DOHH2 (cell line): ENCODE measurements around the gene LY6G6F.

Experiments
- H3F3A ChIP-seq: fragments of 200-600 bp; sonication (generic), shearing (Covaris generic); 2 replicates; pipeline ENCODE4 v1.6.0; 2016; ENCODE audit warnings: antibody characterized with exemption, mild to moderate bottlenecking; ENCODE audit not compliant: control insufficient read depth, insufficient read depth
- H3K27ac ChIP-seq: fragments of 200-600 bp; sonication (generic); 2 replicates; pipeline ENCODE4 v1.5.1; 2014; ENCODE audit warnings: low read depth, mild to moderate bottlenecking, low read length, moderate library complexity
- H3K27me3 ChIP-seq: fragments of 200-600 bp; sonication (generic); 2 replicates; pipeline ENCODE4 v1.6.1; 2014; ENCODE audit warnings: mild to moderate bottlenecking, low read length, mixed read lengths; ENCODE audit not compliant: control insufficient read depth
- H3K36me3 ChIP-seq: fragments of 200-600 bp; sonication (generic); 2 replicates; pipeline ENCODE4 v1.6.1; 2014; ENCODE audit warnings: mild to moderate bottlenecking, low read length, moderate library complexity, mixed read lengths; ENCODE audit not compliant: control insufficient read depth
- H3K4me1 ChIP-seq: fragments of 200-600 bp; sonication (generic); 2 replicates; pipeline ENCODE4 v1.6.1; 2014; ENCODE audit warnings: mild to moderate bottlenecking, low read length, mixed read lengths; ENCODE audit not compliant: control insufficient read depth
- H3K4me2 ChIP-seq: fragments of 200-600 bp; sonication (generic); 2 replicates; pipeline ENCODE4 v1.6.0; 2014; ENCODE audit warnings: mild to moderate bottlenecking, low read length, moderate library complexity
- H3K4me3 ChIP-seq: fragments of 200-600 bp; sonication (generic); 2 replicates; pipeline ENCODE4 v1.5.1; 2014; ENCODE audit warnings: mild to moderate bottlenecking, low read length, mixed read lengths
- H3K79me2 ChIP-seq: fragments of 200-600 bp; sonication (generic); 2 replicates; pipeline ENCODE4 v1.6.1; 2014; ENCODE audit warnings: mild to moderate bottlenecking, low read length, mixed read lengths; ENCODE audit not compliant: control insufficient read depth
- H3K9me2 ChIP-seq: fragments of 200-600 bp; sonication (generic); replicated peaks from 2 replicates; pipeline ENCODE4 v1.6.1; 2014; ENCODE audit warnings: mild to moderate bottlenecking, low read length, mixed read lengths; ENCODE audit not compliant: control insufficient read depth
- H3K9me3 ChIP-seq: fragments of 200-600 bp; sonication (generic); 2 replicates; pipeline ENCODE4 v1.6.1; 2014; ENCODE audit warnings: antibody characterized with exemption, low read length, mixed read lengths; ENCODE audit not compliant: control insufficient read depth, insufficient read depth
- H4K20me1 ChIP-seq: fragments of 200-600 bp; sonication (generic); 2 replicates; pipeline ENCODE4 v1.6.0; 2014; ENCODE audit warnings: low read depth, mild to moderate bottlenecking, antibody characterized with exemption, low read length, moderate library complexity; ENCODE audit not compliant: control insufficient read depth, insufficient read depth
- CTCF ChIP-seq: fragments of 200-600 bp; sonication (generic); IDR thresholded peaks from one replicate; pipeline ENCODE4 v1.5.1; 2014; ENCODE audit warnings: antibody characterized with exemption, mild to moderate bottlenecking, low read depth, low read length; ENCODE audit not compliant: poor library complexity, severe bottlenecking
- EZH2phosphoT487 ChIP-seq: fragments of 200-600 bp; sonication (generic); IDR thresholded peaks from 2 replicates; pipeline ENCODE4 v1.6.1; 2017; ENCODE audit warnings: borderline replicate concordance, mild to moderate bottlenecking, antibody characterized with exemption, low read length, moderate library complexity, mixed read lengths

Gene LY6G6F

DNA sequence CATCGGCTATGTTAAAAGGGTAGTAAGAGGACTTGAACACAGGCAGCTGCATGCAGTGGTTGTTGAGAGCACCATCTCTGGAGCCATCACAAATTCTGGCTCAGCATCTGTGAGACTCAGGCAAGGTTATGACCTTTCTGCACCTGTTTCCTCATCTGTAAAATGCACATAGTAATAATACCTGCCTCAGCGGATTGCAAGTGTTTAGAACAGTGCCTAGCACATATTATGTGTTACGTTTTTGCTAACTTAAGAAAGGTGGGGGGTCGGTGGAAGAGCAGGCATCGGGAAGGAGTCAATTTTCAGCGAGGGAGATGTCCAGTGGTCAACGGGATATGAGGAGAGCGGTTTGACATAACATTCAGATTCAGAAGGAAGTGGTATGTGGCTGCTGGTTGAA, 28.7 kb upstream of the LY6G6F start:
- H3K79me2 ChIP-seq: no peaks in the 10 kb centered on the region
- no peaks in the 10 kb centered on the region for H3K9me2 ChIP-seq
- peaks cover 4% of the 10 kb centered on the region for H3K36me3 ChIP-seq
- H3K27ac ChIP-seq: no peak overlapping the region
- TF ChIP-seq EZH2phosphoT487: no peak
- TF ChIP-seq CTCF: no peak
- H4K20me1 ChIP-seq: no peaks in the 10 kb centered on the region
- H3K9me3 ChIP-seq: no peaks in the 10 kb centered on the region
- peaks cover 16% of the 10 kb centered on the region for H3K4me1 ChIP-seq
- H3F3A ChIP-seq: peaks cover 17% of the 10 kb centered on the region
- H3K27me3 ChIP-seq: peaks cover 26% of the 10 kb centered on the region
- H3K4me3 ChIP-seq: no peak overlapping the region
- H3K4me2 ChIP-seq: no peak overlapping the region

GRCh38 chr6:31680226-31681134, 26.2 kb upstream of the LY6G6F start, which contains the start of gene LY6G5C:
Gene LY6G5C (minus strand): TSS chr6:31681067. CDS start chr6:31680373, 694 bp downstream.
- no peaks in the 10 kb centered on the region for H3K9me3 ChIP-seq
- H3K4me3 ChIP-seq: peak within 1 kb of the TSS; percentile 62
- no peaks in the 10 kb centered on the region for H3K9me2 ChIP-seq
- H3K36me3 ChIP-seq: no peaks in the 10 kb centered on the region
- H3K4me1 ChIP-seq: peaks cover 16% of the 10 kb centered on the region
- no peaks in the 10 kb centered on the region for H4K20me1 ChIP-seq
- H3K27me3 ChIP-seq: peaks cover 26% of the 10 kb centered on the region
- H3K4me2 ChIP-seq: peak within 1 kb of the TSS; percentile 77
- no peaks in the 10 kb centered on the region for H3K79me2 ChIP-seq
- peaks cover 5% of the 10 kb centered on the region; the same call in 1 of the 2 replicates for H3F3A ChIP-seq
- H3K27ac ChIP-seq: no peak within 1 kb of the TSS
- no peak for TF ChIP-seq EZH2phosphoT487
- peak; percentile 61 for TF ChIP-seq CTCF

DNA sequence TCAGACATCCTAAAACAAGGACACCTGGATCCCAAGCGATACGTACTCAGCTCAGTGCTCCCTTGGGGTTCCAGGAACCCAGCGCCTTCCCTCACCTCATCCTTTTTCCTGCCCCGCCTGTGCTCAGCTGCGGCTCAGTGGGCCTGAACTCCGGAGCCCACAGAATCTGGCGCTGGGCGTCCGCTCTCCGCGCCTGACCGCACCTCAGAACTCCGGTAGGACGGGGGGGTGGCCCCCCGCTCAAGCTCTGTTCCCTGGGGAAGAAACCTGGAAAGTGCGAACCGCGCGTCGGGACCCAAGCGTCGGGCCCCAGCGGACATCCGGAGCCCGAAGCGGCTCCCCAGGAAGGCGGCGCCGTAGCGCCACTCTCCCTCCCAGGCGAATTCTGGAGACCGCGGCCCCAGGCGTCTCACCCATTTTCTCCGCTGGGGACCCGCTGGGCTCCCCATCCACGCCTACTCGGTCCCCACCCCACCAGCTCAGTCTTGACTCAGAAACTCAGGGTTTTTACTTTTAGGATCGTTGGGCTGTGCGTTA, 25.5 kb upstream of the LY6G6F start:
- Histone ChIP-seq H3K27ac (no peak overlapping the region), H3K27me3 (peaks cover 26% of the 10 kb centered on the region), H3K9me2 (no peaks in the 10 kb centered on the region), H3K9me3 (no peaks in the 10 kb centered on the region), H3K36me3 (no peaks in the 10 kb centered on the region), H3K4me2 (peak overlapping the region; percentile 77), H4K20me1 (no peaks in the 10 kb centered on the region), H3K79me2 (no peaks in the 10 kb centered on the region), H3K4me3 (peak overlapping the region; percentile 62), H3F3A (peaks cover 5% of the 10 kb centered on the region; the same call in 1 of the 2 replicates), H3K4me1 (peaks cover 16% of the 10 kb centered on the region)
- TF ChIP-seq CTCF: no peak
- no peak for TF ChIP-seq EZH2phosphoT487
